NCI-H146 (cell line): Measurements from ENCODE around the gene AKAP9.
"Not testable (repeated sequence)": the region's sequence is repeated elsewhere in the genome, so short reads cannot be mapped to it uniquely, and the experiment has no call there.

Experiments
- DNase-seq: peaks from one replicate; lab custom pipeline; 2025; lab: John Stamatoyannopoulos, UW

Gene AKAP9

DNA sequence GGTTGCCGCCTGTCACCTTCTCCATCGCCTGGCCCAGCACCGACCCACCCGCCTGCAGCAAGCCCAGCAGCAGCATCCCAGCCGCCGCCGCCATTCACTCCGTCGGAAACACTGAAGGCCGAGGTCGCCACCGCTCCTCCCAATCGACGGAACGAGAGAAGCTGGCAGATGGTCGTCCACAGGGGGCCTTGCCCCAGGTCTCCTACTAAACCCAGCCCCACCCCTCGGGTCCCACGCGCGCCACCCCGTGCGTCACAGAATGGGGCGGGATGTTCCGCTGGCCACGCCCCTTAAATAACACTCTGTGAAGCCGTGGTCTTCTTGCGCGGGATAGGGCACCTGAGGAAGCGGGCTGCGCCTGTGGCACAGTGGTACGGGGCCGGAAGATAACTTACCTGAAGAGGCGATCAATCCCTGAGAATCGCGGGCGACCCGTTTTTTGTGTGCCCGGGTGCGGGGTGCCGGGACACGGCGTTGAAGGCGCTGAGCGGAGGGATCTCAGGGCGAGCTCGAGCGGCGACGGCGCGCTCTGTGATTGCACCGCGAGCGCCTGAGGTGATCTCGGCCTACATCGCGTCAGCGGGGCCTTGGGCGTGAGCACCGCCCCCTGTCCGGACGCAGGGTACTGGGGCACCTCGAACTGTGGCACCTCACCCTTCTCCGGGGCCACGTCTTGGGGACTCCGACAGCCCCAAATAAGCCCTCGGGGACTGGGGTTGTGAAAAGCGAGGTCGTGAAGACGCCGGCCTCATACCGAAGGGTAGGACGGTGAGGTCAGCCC is 193.8 kb downstream of the AKAP9 start, which contains the start of gene CYP51A1:
Gene CYP51A1, minus strand, starts transcription at position 207 of the 781 bp plus-strand sequence. Its CDS starts 113 bp downstream, at position 94.
- DNase-seq: peak; percentile 96

DNA sequence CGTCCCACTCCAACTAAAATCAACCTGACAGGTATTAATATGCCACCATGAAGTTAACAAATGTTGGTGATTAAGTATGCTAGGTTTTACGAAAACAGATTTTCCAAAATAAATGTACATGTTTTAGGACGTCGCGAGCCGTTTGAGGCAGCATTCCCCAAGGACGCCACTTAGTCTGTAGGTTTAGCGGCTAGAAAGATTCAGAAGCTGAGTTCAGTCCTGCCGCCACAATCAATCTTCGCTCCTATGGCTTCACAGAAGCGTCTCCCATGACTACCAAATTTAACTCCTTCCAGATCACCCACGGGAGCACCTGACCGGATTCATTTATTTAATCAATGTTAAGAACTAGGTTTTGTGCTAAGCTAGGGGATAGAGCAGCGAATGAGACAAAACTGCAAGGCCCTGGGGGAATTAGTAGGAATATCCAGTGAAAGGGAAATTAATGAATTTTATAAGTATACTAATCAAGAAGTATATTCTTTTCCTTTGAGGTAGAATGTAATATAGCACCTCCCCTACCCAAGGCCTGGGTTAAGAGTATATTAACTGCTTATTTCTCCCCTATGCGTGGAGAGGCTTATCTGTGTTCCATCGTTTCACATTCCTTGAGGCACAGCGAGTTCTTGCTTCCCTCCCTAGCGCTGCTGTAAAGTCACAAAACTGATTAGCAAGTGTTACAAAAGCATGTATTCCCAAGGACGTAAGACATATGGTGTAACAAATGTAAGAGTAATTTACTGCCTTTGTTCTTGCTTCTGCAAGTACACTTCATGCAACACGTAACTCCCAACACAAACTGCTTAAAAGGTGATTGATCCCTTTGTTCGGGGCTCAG is 194.6 kb downstream of the AKAP9 start:
- peak; percentile 61 for DNase-seq

DNA sequence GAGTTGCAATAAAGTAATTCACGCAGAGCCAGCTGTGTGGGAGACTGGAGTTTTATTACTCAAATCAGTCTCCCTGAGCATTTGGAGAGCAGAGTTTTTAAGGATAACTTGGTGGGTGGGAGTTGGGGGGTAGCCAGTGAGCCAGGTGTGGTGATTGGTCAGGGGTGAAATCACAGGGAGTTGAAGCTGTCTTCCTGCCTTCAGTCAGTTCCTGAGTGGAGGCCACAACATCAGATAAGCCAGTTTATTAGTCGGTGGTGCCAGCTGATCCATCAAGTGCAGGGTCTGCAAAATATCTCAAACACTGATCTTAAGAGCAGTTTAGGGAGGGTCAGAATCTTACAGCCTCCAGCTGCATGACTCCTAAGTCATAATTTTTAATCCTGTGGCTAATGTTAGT is 196.9 kb downstream of the AKAP9 start:
- DNase-seq: no peak

DNA sequence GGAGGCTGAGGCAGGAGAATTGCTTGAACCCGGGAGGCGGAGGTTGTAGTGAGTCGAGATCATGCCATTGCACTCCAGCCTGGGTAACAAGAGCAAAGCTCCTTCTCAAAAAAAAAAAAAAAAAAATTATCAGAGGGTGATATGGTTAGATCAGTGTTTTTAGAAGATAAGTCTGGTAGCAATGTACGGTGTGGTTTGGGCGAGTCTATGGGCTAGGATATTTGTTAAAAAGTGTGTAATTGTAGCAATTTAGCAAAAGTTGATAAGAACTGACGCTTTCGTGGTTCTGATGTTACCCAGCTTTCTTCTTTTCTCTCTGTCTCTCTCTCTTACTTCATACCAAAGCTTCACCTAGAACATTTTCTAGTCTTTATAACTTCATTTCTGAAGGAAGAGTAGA is 200.5 kb downstream of the AKAP9 start:
- DNase-seq: no peak

DNA sequence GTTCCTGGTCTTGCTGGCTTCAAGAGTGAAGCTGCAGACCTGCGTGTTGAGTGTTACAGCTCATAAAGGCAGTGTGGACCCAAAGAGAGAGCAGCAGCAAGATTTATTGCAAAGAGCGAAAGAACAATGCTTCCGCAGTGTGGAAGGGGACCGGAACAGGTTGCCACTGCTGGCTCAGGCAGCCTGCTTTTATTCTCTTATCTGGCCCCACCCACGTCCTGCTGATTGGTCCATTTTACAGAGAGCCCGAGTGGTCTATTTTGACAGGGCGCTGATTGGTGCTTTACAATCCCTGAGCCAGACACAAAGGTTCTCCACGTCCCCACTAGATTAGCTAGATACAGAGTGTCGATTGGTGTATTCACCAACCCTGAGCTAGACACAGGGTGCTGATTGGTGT is 202.1 kb downstream of the AKAP9 start:
- not testable (repeated sequence) for DNase-seq

DNA sequence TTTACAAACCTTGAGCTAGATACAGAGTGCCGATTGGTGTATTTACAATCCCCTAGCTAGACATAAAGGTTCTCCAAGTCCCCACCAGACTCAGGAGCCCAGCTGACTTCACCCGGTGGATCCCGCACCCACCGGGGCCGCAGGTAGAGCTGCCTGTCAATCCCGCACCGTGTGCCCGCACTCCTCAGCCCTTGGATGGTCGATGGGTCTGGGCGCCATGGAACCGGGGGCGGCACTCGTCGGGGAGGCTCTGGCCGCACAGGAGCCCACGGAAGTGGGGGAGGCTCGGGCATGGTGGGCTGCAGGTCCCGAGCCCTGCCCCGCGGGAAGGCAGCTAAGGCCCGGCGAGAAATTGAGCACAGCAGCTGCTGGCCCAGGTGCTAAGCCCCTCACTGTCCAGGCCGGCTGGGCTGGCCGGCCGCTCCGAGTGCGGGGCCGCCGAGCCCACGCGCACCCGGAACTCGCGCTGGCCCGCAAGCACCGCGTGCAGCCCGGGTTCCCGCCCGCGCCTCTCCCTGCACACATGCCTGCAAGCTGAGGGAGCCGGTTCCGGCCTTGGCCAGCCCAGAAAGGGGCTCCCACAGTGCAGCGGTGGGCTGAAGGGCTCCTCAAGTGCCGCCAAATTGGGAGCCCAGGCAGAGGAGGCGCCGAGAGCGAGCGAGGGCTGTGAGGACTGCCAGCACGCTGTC is 202.7 kb downstream of the AKAP9 start:
- not testable (repeated sequence) for DNase-seq

DNA sequence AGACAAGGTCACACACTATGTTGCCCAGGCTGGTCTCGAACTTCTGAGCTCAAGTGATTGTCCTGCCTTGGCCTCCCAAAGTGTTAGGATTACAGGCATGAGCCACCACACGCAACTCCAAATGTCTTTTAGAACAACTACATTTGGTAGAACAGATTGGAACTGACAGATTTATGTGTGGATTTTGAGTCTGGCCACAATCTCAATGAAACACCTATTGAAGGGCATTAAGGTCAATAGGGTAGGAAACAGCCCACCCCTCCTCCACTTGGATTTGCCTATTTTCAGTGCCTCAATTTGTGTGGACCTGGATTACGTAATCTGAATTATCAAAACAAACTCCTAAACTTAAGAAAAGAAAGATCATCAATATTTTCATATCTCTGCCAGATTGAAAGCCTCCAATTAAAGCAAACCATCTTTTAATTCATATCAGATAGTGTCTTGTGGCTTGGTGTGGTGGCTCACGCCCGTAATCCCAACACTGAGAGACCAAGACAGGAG is 209.1 kb downstream of the AKAP9 start:
- no peak for DNase-seq

DNA sequence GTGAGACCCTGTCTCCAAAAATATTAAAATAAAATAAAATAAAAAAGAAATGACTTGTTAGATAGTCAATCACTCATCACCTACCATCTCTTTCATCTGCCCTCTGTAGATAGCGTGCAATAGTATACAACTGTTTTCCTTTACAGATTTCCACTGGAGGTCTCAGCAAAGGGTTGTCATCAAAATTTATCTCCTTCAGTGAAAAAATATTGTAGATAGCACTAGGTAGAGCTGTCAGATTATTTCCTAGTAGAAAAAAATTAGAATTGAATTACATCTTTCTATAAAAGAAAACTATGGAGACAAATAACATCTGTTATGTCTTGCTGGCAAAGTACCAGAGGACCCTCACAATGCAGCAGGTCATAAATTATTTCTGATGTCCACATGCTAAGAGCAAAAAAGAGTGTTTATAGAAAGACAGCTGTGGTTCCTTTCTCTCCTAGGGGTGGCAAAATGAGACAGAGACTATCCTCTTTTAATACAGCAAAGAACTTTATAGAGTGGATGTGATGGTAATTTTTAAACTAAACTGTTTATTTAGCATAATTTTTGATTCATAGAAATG is 209.9 kb downstream of the AKAP9 start:
- no peak for DNase-seq

DNA sequence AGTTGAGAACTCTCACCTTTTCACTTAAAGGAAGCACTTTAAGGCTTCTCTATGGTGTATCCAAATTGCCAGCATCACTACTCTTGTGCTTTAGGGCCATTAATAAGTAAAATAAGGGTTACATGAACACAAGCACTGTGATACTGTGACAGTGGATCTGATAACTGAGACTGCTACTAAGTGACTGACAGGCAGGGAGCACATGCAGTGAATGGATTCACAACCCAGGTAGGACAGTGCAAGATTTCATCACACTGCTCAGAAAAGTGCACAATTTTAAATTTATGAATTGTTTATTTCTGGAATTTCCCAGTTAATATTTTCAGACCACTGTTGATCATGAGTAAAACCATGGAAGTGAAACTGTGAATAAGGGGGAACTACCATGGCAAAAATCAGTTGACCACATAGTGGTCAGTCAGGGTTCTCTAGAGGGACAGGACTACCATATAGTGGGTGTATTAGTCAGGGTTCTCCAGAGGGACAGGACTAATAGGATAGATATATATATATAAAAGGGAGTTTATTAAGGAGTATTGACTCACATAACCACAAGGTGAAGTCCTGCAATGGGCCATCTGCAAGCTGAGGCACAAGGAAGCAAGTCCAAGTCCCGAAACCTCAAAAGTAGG is 214.6 kb downstream of the AKAP9 start:
- no peak for DNase-seq

DNA sequence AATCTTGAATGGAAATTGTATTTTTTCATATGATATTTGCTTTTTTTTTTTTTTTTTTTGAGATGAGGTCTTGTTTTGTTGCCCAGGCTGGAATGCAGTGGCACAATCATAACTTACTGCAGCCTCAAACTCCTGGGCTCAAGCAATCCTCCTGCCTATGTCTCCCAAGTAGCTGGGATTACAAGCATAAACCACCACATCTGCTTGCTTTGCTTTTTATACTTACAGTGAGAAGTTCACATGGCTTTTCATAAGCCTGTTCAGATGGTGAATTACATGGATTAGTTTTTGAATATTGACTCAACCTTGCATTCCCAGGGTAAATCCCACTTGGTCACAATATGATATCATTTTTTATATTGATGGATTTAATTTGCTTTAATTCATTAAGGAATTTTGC is 216.3 kb downstream of the AKAP9 start:
- DNase-seq: no peak

DNA sequence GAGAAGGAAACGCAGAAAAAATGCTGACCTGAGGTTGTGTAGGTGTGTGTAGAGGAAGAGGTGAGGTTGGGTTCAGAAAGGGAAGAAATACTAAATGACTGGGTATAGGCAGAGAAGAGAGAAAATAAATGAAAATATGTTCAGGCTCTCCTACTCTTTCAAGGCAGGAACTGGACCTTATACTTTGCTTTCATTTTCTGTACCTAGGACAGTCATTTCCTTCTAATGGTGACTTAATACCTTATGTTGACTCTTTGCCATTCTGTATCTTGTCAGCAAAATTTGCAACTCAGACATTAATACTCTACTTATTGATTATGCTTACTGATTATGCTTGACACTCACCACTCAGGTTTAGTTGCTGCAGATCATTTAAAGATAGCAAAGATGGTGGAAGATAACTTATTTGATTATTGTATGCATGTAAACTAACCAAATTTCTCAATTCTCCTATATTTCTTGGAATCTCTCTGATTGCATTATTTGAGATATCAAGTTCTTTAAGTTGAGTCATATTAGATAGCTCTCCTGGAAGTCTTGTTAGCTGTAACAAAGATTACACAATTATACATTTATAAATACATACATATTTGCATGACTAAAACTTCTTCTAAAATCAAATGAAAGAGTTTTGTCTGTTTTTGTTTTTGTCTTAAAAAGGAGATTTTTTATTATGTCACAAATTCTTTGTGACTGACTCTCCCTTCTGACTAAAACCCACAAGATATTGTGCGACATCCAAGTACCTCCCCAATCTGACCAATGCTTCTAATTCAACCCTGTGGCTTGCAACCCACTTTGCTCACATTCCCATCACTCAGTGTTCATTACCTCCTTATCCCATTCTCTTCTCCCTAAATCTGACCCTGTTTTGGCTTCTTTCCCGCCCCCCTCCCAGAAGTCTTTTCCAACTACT is 218.3 kb downstream of the AKAP9 start:
- DNase-seq: no peak
